Endodermal cell (in vitro differentiated cells): ENCODE data around the gene PCNT. TPM values are rescaled to one million over a fixed set of nuclear protein-coding genes. Genes with fewer than 3 reads are reported as not detected.

Source experiments
- DNase-seq: peaks from one replicate; pipeline ENCODE4 v3.0.0-alpha.2; 2017
- H3K27ac ChIP-seq: 2 replicates; pipeline ENCODE4 v1.5.1; 2013; ENCODE audit warnings: mild to moderate bottlenecking, low read depth, low read length, moderate library complexity
- H3K27me3 ChIP-seq: 2 replicates; pipeline ENCODE4 v1.6.1; 2013; ENCODE audit warnings: mild to moderate bottlenecking, low read length, moderate library complexity; ENCODE audit not compliant: insufficient read depth, control insufficient read depth, poor library complexity, severe bottlenecking
- H3K36me3 ChIP-seq: 2 replicates; pipeline ENCODE4 v1.7.0; 2013; ENCODE audit warnings: mild to moderate bottlenecking, low read length, moderate library complexity; ENCODE audit not compliant: control insufficient read depth, insufficient read depth
- H3K4me1 ChIP-seq: one replicate; pipeline ENCODE4 v1.7.0; 2013; ENCODE audit warnings: low read length; ENCODE audit not compliant: control insufficient read depth, insufficient read depth
- H3K4me3 ChIP-seq: 2 replicates; pipeline ENCODE4 v1.5.1; 2013; ENCODE audit warnings: mild to moderate bottlenecking, low read length, moderate library complexity
- H3K9ac ChIP-seq: 2 replicates; pipeline ENCODE4 v1.6.1; 2013; ENCODE audit warnings: mild to moderate bottlenecking, low read length, moderate library complexity; ENCODE audit not compliant: poor library complexity, severe bottlenecking; ENCODE audit errors: extremely low read depth
- H3K9me3 ChIP-seq: 2 replicates; pipeline ENCODE4 v1.6.1; 2013; ENCODE audit warnings: mild to moderate bottlenecking, low read length, moderate library complexity; ENCODE audit not compliant: control insufficient read depth
- H3K27ac Mint-ChIP-seq: 2 replicates; pipeline ENCODE4 v1.8.0; 2020; ENCODE audit warnings: mixed read lengths
- H3K27me3 Mint-ChIP-seq: 2 replicates; pipeline ENCODE4 v1.8.0; 2021; ENCODE audit warnings: mild to moderate bottlenecking, mixed read lengths; ENCODE audit not compliant: insufficient read depth
- H3K36me3 Mint-ChIP-seq: 2 replicates; pipeline ENCODE4 v1.8.0; 2020; ENCODE audit warnings: low read depth, mixed read lengths
- H3K4me1 Mint-ChIP-seq: 2 replicates; pipeline ENCODE4 v1.8.0; 2020; ENCODE audit warnings: mixed read lengths
- H3K4me3 Mint-ChIP-seq: 2 replicates; pipeline ENCODE4 v1.8.0; 2020; ENCODE audit warnings: mild to moderate bottlenecking, moderate library complexity, mixed read lengths
- H3K9me3 Mint-ChIP-seq: 2 replicates; pipeline ENCODE4 v1.8.0; 2020; ENCODE audit warnings: mild to moderate bottlenecking, mixed read lengths
- CTCF ChIP-seq: fragments of 200-600 bp; sonication (generic); conservative IDR thresholded peaks from 2 replicates; pipeline ENCODE4 v1.5.0; 2021; ENCODE audit warnings: antibody characterized with exemption, mild to moderate bottlenecking
- WGBS, 2 experiments: methylation state at CpG; one replicate each; pipeline versions ENCODE4 v1.1.5 to v1.1.7; 2013; ENCODE audit warnings: missing lambda C conversion rate in 2 of 2, mixed read lengths in 1 of 2; ENCODE audit not compliant: insufficient coverage in 1 of 2, insufficient read length in 1 of 2; 5-methylcytosine and 5-hydroxymethylcytosine counted together
- total RNA-seq, 2 donors: library from RNA; stranded (reverse); fragmentation: NEBNext Ultra II Directional in 1 of 2; extraction: Animal tissue kit (Norgen Biotek cat#: 25700) in 1 of 2; gene quantifications; 2 replicates in 1 of 2; 3 replicates in 1 of 2; pipeline ENCODE4 v1.2.1, GENCODE V29; 2021

PCNT gene
- total RNA-seq, 2 donors from 2014 or later, result 40.1 to 40.7 TPM

- Mint-ChIP-seq H3K27ac (no peak overlapping the region), H3K4me3 (no peak overlapping the region), H3K9me3 (no peaks in the 10 kb centered on the region), H3K4me1 (no peaks in the 10 kb centered on the region), H3K27me3 (no peaks in the 10 kb centered on the region), H3K36me3 (peaks cover 30% of the 10 kb centered on the region)
- no peak for DNase-seq
- WGBS, 2 experiments, result 97% methylated on average over 23 of the region's 23 CpGs
- no peaks in the 10 kb centered on the region for H3K9me3 ChIP-seq
- H3K4me3 ChIP-seq, result no peak overlapping the region
- no peaks in the 10 kb centered on the region for H3K4me1 ChIP-seq
- no peak overlapping the region for H3K27ac ChIP-seq
- no peaks in the 10 kb centered on the region for H3K27me3 ChIP-seq
- peaks cover 46% of the 10 kb centered on the region for H3K36me3 ChIP-seq
- TF ChIP-seq CTCF, result no peak
- no peak overlapping the region for H3K9ac ChIP-seq
Measured at GRCh38 chr21:46428286-46428685, 104.3 kb downstream of the PCNT start.

GRCh38 chr21:46428987-46429710 lies 105.2 kb downstream of the PCNT start:
- Histone ChIP-seq H3K4me3 (no peak overlapping the region), H3K27me3 (no peaks in the 10 kb centered on the region), H3K4me1 (no peaks in the 10 kb centered on the region), H3K27ac (no peak overlapping the region), H3K36me3 (peaks cover 52% of the 10 kb centered on the region), H3K9ac (no peak overlapping the region), H3K9me3 (no peaks in the 10 kb centered on the region)
- Mint-ChIP-seq H3K36me3 (peaks cover 32% of the 10 kb centered on the region), H3K9me3 (no peaks in the 10 kb centered on the region), H3K4me1 (no peaks in the 10 kb centered on the region), H3K27me3 (no peaks in the 10 kb centered on the region), H3K27ac (no peak overlapping the region), H3K4me3 (no peak overlapping the region)
- TF ChIP-seq CTCF, result no peak
- DNase-seq, result no peak
- 90 to 91% methylated on average over 34 to 44 of the region's 44 CpGs for WGBS, 2 experiments

- H3K4me3 Mint-ChIP-seq, result no peak overlapping the region
- no peaks in the 10 kb centered on the region for H3K27me3 Mint-ChIP-seq
- Histone ChIP-seq H3K27ac (no peak overlapping the region), H3K27me3 (no peaks in the 10 kb centered on the region), H3K4me1 (no peaks in the 10 kb centered on the region), H3K4me3 (no peak overlapping the region), H3K36me3 (peaks cover 56% of the 10 kb centered on the region), H3K9me3 (no peaks in the 10 kb centered on the region), H3K9ac (no peak overlapping the region)
- 91 to 92% methylated on average over 20 to 31 of the region's 31 CpGs for WGBS, 2 experiments
- no peaks in the 10 kb centered on the region for H3K4me1 Mint-ChIP-seq
- H3K36me3 Mint-ChIP-seq, result peaks cover 39% of the 10 kb centered on the region
- DNase-seq, result peak; percentile 25
- TF ChIP-seq CTCF, result no peak
- no peaks in the 10 kb centered on the region for H3K9me3 Mint-ChIP-seq
- no peak overlapping the region for H3K27ac Mint-ChIP-seq
Measured at GRCh38 chr21:46429754-46430681, 106.1 kb downstream of the PCNT start.
